Suprapubic skin (tissue), 4 donors: Measurements from ENCODE around the gene EZR. TPM values are rescaled to one million over a fixed set of nuclear protein-coding genes. Genes with fewer than 3 reads are reported as not detected.

Source experiments
- DNase-seq, 2 donors: peaks; one replicate each; pipeline ENCODE4 v3.0.0-alpha.2; 2019; ENCODE audit warnings: low spot score in 2 of 2
- H3K27ac ChIP-seq: fragments of 200-600 bp; sonication (generic); one replicate; pipeline ENCODE4 v1.5.1; 2019
- H3K27me3 ChIP-seq: fragments of 200-600 bp; sonication (generic); one replicate; pipeline ENCODE4 v1.5.1; 2019
- H3K36me3 ChIP-seq: fragments of 200-600 bp; sonication (generic); one replicate; pipeline ENCODE4 v1.5.1; 2019
- H3K4me1 ChIP-seq: fragments of 200-600 bp; sonication (generic); one replicate; pipeline ENCODE4 v1.5.1; 2019
- H3K4me3 ChIP-seq: fragments of 200-600 bp; sonication (generic); one replicate; pipeline ENCODE4 v1.5.1; 2019; ENCODE audit warnings: mild to moderate bottlenecking
- H3K9me3 ChIP-seq: fragments of 200-600 bp; sonication (generic); one replicate; pipeline ENCODE4 v1.5.1; 2019
- EP300 ChIP-seq: sonication (generic); formaldehyde crosslinking; IDR thresholded peaks from one replicate; pipeline ENCODE4 v1.6.1; 2017; ENCODE audit warnings: antibody characterized with exemption
- POLR2A ChIP-seq, 2 donors: fragments of 450-650 bp; IDR thresholded peaks; one replicate each; pipeline ENCODE4 v1.6.1; 2017; ENCODE audit warnings: antibody characterized with exemption in 2 of 2, mild to moderate bottlenecking in 2 of 2, moderate library complexity in 2 of 2
- POLR2AphosphoS5 ChIP-seq, 3 donors: sonication (generic); formaldehyde crosslinking; IDR thresholded peaks; one replicate each; pipeline ENCODE4 v1.6.1; 2017; ENCODE audit warnings: antibody characterized with exemption in 3 of 3
- WGBS: methylation state at CpG from one replicate; pipeline ENCODE4 v1.1.5; 2018; 5-methylcytosine and 5-hydroxymethylcytosine counted together
- total RNA-seq, 4 donors: library from RNA; depleted of rRNA; stranded (reverse); fragments of >200 nt; gene quantifications; one replicate each; pipeline ENCODE4 v1.1.0, GENCODE V29; 2016
- TF ChIP-seq, protein P1 (sequence below), 2 donors: fragments of 200-600 bp in 1 of 2; fragments of 450-650 bp in 1 of 2; sonication (generic) in 1 of 2; IDR thresholded peaks; one replicate each; pipeline ENCODE4 v1.5.1; 2016 to 2019; ENCODE audit warnings: antibody characterized with exemption in 2 of 2, mild to moderate bottlenecking in 1 of 2, moderate library complexity in 1 of 2

EZR gene
- total RNA-seq, 4 donors from 2014 or later: 154 to 394 (median 238) TPM

DNA sequence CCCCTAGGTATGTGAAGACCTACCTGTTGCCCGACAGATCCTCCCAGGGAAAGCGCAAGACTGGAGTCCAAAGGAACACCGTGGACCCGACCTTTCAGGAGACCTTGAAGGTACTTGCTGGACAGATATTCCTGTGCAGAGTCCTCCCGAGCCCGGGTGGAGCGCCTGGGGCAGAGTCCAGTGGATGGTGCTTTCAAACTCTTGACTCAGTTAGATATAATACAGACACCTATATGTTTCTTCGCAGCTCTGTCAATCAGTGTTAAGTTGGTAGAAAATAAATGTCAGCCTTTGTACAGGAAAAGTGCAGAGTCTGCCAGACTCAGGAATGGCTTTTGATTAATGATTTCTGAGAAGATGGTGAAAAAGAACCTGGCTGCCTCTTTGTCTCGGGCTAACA, 67.2 kb downstream of the EZR start:
- Histone ChIP-seq H3K36me3 (no peaks in the 10 kb centered on the region), H3K9me3 (no peaks in the 10 kb centered on the region), H3K4me3 (no peak overlapping the region), H3K27me3 (no peaks in the 10 kb centered on the region), H3K27ac (no peak overlapping the region), H3K4me1 (no peaks in the 10 kb centered on the region)
- no peak for TF ChIP-seq POLR2AphosphoS5 (IDR thresholded peaks at IDR 0.05)
- no peak for TF ChIP-seq EP300
- peak in 1 of 2 donors; percentile 60 for DNase-seq
- 82% methylated on average over 5 of the region's 9 CpGs for WGBS

GRCh38 chr6:158751224-158751623, 67.9 kb downstream of the EZR start:
- H3K27ac ChIP-seq: no peak overlapping the region
- no peak overlapping the region for H3K4me3 ChIP-seq
- WGBS: 88% methylated on average over 9 of the region's 9 CpGs
- H3K4me1 ChIP-seq: no peaks in the 10 kb centered on the region
- no peaks in the 10 kb centered on the region for H3K27me3 ChIP-seq
- H3K9me3 ChIP-seq: no peaks in the 10 kb centered on the region
- no peaks in the 10 kb centered on the region for H3K36me3 ChIP-seq
- TF ChIP-seq, protein P1, sequence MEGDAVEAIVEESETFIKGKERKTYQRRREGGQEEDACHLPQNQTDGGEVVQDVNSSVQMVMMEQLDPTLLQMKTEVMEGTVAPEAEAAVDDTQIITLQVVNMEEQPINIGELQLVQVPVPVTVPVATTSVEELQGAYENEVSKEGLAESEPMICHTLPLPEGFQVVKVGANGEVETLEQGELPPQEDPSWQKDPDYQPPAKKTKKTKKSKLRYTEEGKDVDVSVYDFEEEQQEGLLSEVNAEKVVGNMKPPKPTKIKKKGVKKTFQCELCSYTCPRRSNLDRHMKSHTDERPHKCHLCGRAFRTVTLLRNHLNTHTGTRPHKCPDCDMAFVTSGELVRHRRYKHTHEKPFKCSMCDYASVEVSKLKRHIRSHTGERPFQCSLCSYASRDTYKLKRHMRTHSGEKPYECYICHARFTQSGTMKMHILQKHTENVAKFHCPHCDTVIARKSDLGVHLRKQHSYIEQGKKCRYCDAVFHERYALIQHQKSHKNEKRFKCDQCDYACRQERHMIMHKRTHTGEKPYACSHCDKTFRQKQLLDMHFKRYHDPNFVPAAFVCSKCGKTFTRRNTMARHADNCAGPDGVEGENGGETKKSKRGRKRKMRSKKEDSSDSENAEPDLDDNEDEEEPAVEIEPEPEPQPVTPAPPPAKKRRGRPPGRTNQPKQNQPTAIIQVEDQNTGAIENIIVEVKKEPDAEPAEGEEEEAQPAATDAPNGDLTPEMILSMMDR (IDR thresholded peaks at IDR 0.05): no peak
- TF ChIP-seq EP300: no peak
- no peak for TF ChIP-seq POLR2A (IDR thresholded peaks at IDR 0.05)
- no peak for TF ChIP-seq POLR2AphosphoS5 (IDR thresholded peaks at IDR 0.05)
- DNase-seq: no peak

DNA sequence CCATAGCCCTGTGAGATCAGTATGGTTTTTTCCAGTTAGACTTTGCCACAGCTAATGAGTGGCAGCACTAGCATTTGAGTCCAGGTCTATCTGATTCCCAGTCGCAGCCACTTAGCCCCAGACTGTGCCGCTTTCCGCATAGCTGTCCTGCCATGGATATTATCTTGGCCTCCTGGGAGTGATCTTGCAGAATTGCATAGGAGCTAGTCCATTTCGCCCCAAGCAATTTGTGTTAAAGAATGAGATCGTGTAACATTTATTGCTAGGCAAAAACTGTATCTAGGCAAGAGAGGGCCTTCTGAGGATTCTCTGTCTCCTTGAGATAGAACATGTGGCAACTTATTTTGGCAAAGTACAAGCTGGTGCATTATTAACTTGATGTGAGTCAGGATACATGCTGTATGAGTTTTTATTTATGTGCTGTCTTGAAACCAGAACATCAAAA, 74.2 kb downstream of the EZR start:
- Histone ChIP-seq H3K4me3 (no peak overlapping the region), H3K4me1 (peaks cover 7% of the 10 kb centered on the region), H3K27me3 (no peaks in the 10 kb centered on the region), H3K9me3 (no peaks in the 10 kb centered on the region), H3K36me3 (no peaks in the 10 kb centered on the region), H3K27ac (no peak overlapping the region)
- DNase-seq: peak in 1 of 2 donors; percentile 47
- WGBS: 57% methylated on average over 5 of the region's 5 CpGs
- TF ChIP-seq, protein P1 (IDR thresholded peaks at IDR 0.05): no peak
- TF ChIP-seq EP300 (no peak), POLR2AphosphoS5 (IDR thresholded peaks at IDR 0.05) (no peak), POLR2A (IDR thresholded peaks at IDR 0.05) (no peak)

GRCh38 chr6:158743033-158743651, 76.0 kb downstream of the EZR start:
- H3K27me3 ChIP-seq: no peaks in the 10 kb centered on the region
- H3K9me3 ChIP-seq: no peaks in the 10 kb centered on the region
- H3K4me3 ChIP-seq: no peak overlapping the region
- no peak for TF ChIP-seq EP300
- TF ChIP-seq POLR2A (IDR thresholded peaks at IDR 0.05): no peak
- no peak for TF ChIP-seq POLR2AphosphoS5 (IDR thresholded peaks at IDR 0.05)
- TF ChIP-seq, protein P1 (IDR thresholded peaks at IDR 0.05): no peak
- H3K27ac ChIP-seq: no peak overlapping the region
- H3K4me1 ChIP-seq: peaks cover 8% of the 10 kb centered on the region
- no peak for DNase-seq
- WGBS: 72% methylated on average over 6 of the region's 6 CpGs
- no peaks in the 10 kb centered on the region for H3K36me3 ChIP-seq

GRCh38 chr6:158739673-158740072, 79.5 kb downstream of the EZR start:
- no peak overlapping the region for H3K27ac ChIP-seq
- H3K4me3 ChIP-seq: no peak overlapping the region
- TF ChIP-seq POLR2AphosphoS5 (IDR thresholded peaks at IDR 0.05): no peak
- H3K27me3 ChIP-seq: no peaks in the 10 kb centered on the region
- WGBS: 100% methylated on average over 1 of the region's 1 CpG
- no peak for DNase-seq
- no peaks in the 10 kb centered on the region for H3K36me3 ChIP-seq
- H3K9me3 ChIP-seq: no peaks in the 10 kb centered on the region
- H3K4me1 ChIP-seq: peaks cover 15% of the 10 kb centered on the region

GRCh38 chr6:158737710-158738615, 81.2 kb downstream of the EZR start:
- H3K9me3 ChIP-seq: no peaks in the 10 kb centered on the region
- H3K27me3 ChIP-seq: no peaks in the 10 kb centered on the region
- no peak overlapping the region for H3K4me3 ChIP-seq
- H3K36me3 ChIP-seq: no peaks in the 10 kb centered on the region
- TF ChIP-seq POLR2AphosphoS5 (IDR thresholded peaks at IDR 0.05) (no peak), EP300 (no peak), POLR2A (IDR thresholded peaks at IDR 0.05) (no peak)
- TF ChIP-seq, protein P1 (IDR thresholded peaks at IDR 0.05): no peak
- 68% methylated on average over 12 of the region's 12 CpGs for WGBS
- peaks cover 8% of the 10 kb centered on the region for H3K4me1 ChIP-seq
- DNase-seq: no peak
- H3K27ac ChIP-seq: no peak overlapping the region
